ENCODE results near the gene C2CD5. TPM values are rescaled to one million over a fixed set of nuclear protein-coding genes. Genes with fewer than 3 reads are reported as not detected.

The C2CD5 gene
- total and polyA plus RNA-seq, 5 donors from 2014 or later: 12.8 to 40.0 (median 21.4) TPM

DNA sequence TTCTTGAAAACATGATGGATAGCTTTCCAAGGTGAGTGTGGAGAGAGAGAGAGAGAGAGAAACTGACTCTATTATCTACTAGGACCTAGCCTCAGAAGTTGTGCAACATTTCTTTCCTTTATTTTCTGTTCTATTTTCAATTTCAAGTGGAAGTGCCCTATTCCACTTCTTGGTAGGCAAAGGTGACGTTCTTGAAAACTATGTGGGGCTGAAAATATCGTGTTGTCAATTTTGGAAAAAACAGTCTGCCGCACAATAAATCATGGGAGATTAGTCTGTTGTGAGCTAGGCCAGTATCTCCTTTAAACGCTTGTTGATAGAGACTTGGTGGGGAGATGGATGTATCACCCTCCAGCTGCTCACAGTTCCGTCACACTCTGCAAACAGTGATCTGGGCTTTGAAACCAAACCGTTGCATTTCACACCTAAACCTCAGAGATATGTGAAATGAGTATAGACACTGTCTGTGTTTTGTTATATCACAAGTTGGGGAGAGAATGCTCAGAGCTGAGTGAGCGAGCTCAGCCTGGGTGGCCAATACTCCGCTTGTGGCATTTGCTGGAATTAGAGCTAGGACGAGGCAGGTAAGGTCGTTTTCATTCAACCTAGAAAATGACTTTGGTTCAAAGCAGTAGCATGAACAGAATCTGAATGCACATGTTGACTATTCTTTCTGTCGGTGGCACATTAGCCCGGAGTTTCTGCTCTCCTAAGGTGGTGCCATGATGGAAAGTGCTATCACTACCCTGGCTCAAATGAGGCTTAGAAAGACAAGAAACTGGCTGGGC lies 134.8 kb downstream of the C2CD5 start:
- ATAC-seq (ENCODE audit: low read depth in 2 of 2): peak; percentile 82 to 88
- H3K27me3 Mint-ChIP-seq: no peaks in the 10 kb centered on the region
- H3K4me3 ChIP-seq (ENCODE audit: low read depth, low read length): peak overlapping the region; percentile 60
- peaks cover 0 to 2% (median 0%) of the 10 kb centered on the region in 7 donors for H3K9me3 Mint-ChIP-seq
- H3K36me3 ChIP-seq (ENCODE audit: control insufficient read depth, insufficient read depth, low read length): no peaks in the 10 kb centered on the region
- peak in 2 of 3 donors; percentile 63 to 71 for DNase-seq
- peaks cover 19% of the 10 kb centered on the region for H3K4me1 ChIP-seq (ENCODE audit: control insufficient read depth, insufficient read depth, low read length, poor library complexity, severe bottlenecking)
- H3K27me3 ChIP-seq (ENCODE audit: control insufficient read depth, insufficient read depth, low read length): no peaks in the 10 kb centered on the region
- no peaks in the 10 kb centered on the region for H3K36me3 Mint-ChIP-seq
- H3K9me3 ChIP-seq (ENCODE audit: control insufficient read depth in 2 of 2, low read length in 2 of 2): no peaks in the 10 kb centered on the region
- H3K4me1 Mint-ChIP-seq: peaks cover 5 to 30% (median 25%) of the 10 kb centered on the region in 4 donors
- peak overlapping the region; percentile 56 to 89 (median 77) for H3K27ac Mint-ChIP-seq
- peak overlapping the region; percentile 71 for H3K27ac ChIP-seq (ENCODE audit: insufficient read depth, low read length, poor library complexity, severe bottlenecking)
- H3K4me3 Mint-ChIP-seq: peak overlapping the region; percentile 67 to 82 (median 80)

DNA sequence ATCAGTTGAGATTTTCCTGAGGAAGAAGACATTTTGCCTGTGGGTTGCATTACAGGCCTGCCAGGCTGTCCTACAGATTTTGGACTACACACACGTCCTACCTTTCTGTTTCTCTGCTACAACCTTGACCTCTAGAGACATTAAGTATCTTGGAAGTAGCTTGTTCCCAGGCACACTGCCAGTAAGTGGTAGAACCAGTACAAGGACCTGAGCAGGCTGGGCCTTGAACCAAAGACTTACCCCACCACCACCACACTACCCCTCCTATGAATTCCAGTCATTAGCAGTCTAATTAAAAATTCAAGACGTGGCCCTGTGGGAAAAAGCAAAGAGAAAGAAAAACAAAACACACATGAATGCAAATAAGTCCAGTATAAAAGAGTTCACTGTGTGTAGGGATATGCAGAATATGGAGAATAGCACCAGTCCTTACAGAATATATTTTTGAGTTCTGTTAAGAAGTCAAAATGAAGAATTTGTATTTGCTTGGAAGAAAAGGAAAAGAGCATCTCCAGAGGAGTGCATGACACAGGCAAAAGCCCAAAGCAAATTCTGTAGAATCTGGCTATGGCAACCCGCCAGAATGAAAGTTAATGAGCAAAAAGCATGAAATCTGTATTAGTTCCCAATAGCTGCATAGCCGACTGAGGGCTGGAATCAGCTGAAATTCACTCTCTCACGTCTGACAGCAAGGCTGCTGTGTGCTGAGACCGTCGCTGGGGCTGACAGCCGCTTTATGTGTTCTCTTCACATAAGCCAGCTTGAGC lies 135.5 kb downstream of the C2CD5 start:
- Histone ChIP-seq H3K9me3 (ENCODE audit: control insufficient read depth in 2 of 2, low read length in 2 of 2) (no peaks in the 10 kb centered on the region), H3K4me3 (ENCODE audit: low read depth, low read length) (peak overlapping the region; percentile 60), H3K27ac (ENCODE audit: insufficient read depth, low read length, poor library complexity, severe bottlenecking) (peak overlapping the region; percentile 71), H3K4me1 (ENCODE audit: control insufficient read depth, insufficient read depth, low read length, poor library complexity, severe bottlenecking) (peaks cover 19% of the 10 kb centered on the region), H3K36me3 (ENCODE audit: control insufficient read depth, insufficient read depth, low read length) (no peaks in the 10 kb centered on the region), H3K27me3 (ENCODE audit: control insufficient read depth, insufficient read depth, low read length) (no peaks in the 10 kb centered on the region)
- peaks cover 0 to 2% (median 0%) of the 10 kb centered on the region in 7 donors for H3K9me3 Mint-ChIP-seq
- peaks cover 5 to 30% (median 25%) of the 10 kb centered on the region in 4 donors for H3K4me1 Mint-ChIP-seq
- H3K36me3 Mint-ChIP-seq: no peaks in the 10 kb centered on the region
- H3K4me3 Mint-ChIP-seq: peak overlapping the region; percentile 67 to 82 (median 80)
- ATAC-seq (ENCODE audit: low read depth in 2 of 2): no peak
- peak overlapping the region; percentile 56 to 89 (median 77) for H3K27ac Mint-ChIP-seq
- H3K27me3 Mint-ChIP-seq: no peaks in the 10 kb centered on the region
- DNase-seq: no peak

DNA sequence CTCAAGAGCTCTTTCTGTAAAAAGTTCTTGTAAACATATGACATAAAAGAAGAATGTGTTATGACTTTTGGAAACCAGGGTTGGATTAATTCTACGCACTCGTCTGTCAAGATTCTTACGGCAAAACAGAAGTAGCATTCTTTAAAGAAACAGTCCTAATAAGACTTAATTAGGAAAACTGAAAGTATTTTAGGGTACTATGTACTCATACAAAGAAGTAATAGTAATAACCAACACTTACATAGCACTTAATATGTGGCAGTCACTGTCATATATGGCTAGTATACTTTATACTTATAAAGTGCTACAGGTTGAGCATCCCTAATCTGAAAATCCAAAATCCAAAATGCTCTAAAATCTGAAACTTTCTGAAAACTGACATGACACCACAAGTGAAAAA lies 136.9 kb downstream of the C2CD5 start:
- H3K27me3 Mint-ChIP-seq: no peaks in the 10 kb centered on the region

DNA sequence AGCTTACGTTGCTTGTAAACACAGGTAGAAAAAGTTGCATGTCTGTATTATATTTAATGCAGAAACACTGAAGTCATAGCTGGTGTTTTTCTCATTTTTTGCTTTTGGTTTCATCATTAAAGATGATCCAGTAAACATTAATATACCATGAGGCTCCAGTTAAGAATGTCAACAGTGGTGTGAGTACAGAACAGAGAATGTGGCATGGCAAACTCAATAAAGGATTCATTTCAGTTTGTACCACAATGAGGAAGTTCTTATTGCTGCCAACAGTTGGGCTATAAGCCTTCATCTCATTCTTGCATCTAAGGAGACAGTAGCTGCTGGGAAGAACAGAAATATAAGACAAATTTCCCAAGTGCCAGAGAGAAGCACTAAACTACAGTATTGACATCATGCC lies 137.7 kb downstream of the C2CD5 start:
- H3K36me3 ChIP-seq (ENCODE audit: control insufficient read depth, insufficient read depth, low read length): no peaks in the 10 kb centered on the region
- Mint-ChIP-seq H3K4me1 (peaks cover 5 to 30% (median 24%) of the 10 kb centered on the region in 4 donors), H3K4me3 (no peak overlapping the region), H3K27ac (peak overlapping the region in 2 of 3 donors; percentile 15 to 50), H3K27me3 (no peaks in the 10 kb centered on the region), H3K9me3 (peaks cover 0 to 8% (median 0%) of the 10 kb centered on the region in 7 donors), H3K36me3 (no peaks in the 10 kb centered on the region)
- H3K9me3 ChIP-seq (ENCODE audit: control insufficient read depth in 2 of 2, low read length in 2 of 2): no peaks in the 10 kb centered on the region
- H3K4me1 ChIP-seq (ENCODE audit: control insufficient read depth, insufficient read depth, low read length, poor library complexity, severe bottlenecking): peaks cover 19% of the 10 kb centered on the region
- DNase-seq: no peak
- no peaks in the 10 kb centered on the region for H3K27me3 ChIP-seq (ENCODE audit: control insufficient read depth, insufficient read depth, low read length)
- no peak for ATAC-seq (ENCODE audit: low read depth in 2 of 2)
- H3K4me3 ChIP-seq (ENCODE audit: low read depth, low read length): peak overlapping the region; percentile 4
- peak overlapping the region; percentile 14 for H3K27ac ChIP-seq (ENCODE audit: insufficient read depth, low read length, poor library complexity, severe bottlenecking)

More for the DNA sequence above, 136.9 kb downstream of the C2CD5 start:
- ATAC-seq (ENCODE audit: low read depth in 2 of 2) (no peak), DNase-seq (no peak)
- Histone ChIP-seq H3K36me3 (ENCODE audit: control insufficient read depth, insufficient read depth, low read length) (no peaks in the 10 kb centered on the region), H3K9me3 (ENCODE audit: control insufficient read depth in 2 of 2, low read length in 2 of 2) (no peaks in the 10 kb centered on the region), H3K27me3 (ENCODE audit: control insufficient read depth, insufficient read depth, low read length) (no peaks in the 10 kb centered on the region), H3K4me1 (ENCODE audit: control insufficient read depth, insufficient read depth, low read length, poor library complexity, severe bottlenecking) (peaks cover 19% of the 10 kb centered on the region), H3K27ac (ENCODE audit: insufficient read depth, low read length, poor library complexity, severe bottlenecking) (peak overlapping the region; percentile 14), H3K4me3 (ENCODE audit: low read depth, low read length) (peak overlapping the region; percentile 4)
- peaks cover 0 to 8% (median 0%) of the 10 kb centered on the region in 7 donors for H3K9me3 Mint-ChIP-seq
- peak overlapping the region in 2 of 4 donors; percentile 33 to 39 for H3K4me3 Mint-ChIP-seq
- H3K27ac Mint-ChIP-seq: peak overlapping the region; percentile 37 to 70 (median 47)
- no peaks in the 10 kb centered on the region for H3K36me3 Mint-ChIP-seq
- peaks cover 5 to 30% (median 24%) of the 10 kb centered on the region in 4 donors for H3K4me1 Mint-ChIP-seq

DNA sequence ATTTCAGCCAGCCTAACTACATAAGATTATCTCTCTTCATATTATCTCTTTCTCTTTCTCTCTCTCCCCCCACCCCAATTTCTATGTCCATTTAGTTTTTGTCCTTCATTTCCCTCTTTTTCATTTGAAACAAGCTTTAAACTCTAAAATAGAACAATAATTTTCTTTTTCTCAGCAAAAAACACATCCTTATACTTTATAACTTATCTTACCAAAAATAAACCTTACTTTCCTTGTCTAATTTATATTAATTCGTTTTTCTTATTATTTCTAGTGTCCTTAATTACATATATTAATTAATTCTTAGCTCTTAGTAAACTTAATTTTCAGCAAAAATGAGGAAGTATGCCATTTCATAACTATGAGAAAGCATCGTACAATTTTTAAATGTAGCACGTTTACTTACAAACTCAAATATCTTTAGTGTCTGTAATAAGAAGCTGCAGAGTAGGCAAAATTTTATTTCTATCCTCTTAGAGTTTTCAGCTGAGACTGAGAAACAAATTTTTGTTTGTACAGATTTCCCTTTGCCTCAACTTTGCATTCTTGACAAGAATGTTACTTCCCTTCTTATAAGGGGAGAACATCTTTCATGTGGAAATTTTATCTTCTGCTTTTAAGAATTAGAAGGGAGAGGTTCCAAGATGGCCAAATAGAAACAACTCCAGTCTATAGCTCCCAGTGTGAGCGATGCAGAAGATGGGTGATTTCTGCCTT lies 144.7 kb downstream of the C2CD5 start:
- H3K4me3 Mint-ChIP-seq: peak overlapping the region in 1 of 4 donors; percentile 28
- no peaks in the 10 kb centered on the region for H3K27me3 Mint-ChIP-seq
- ATAC-seq (ENCODE audit: low read depth in 2 of 2): no peak
- Histone ChIP-seq H3K27me3 (ENCODE audit: control insufficient read depth, insufficient read depth, low read length) (no peaks in the 10 kb centered on the region), H3K4me3 (ENCODE audit: low read depth, low read length) (no peak overlapping the region), H3K4me1 (ENCODE audit: control insufficient read depth, insufficient read depth, low read length, poor library complexity, severe bottlenecking) (peaks cover 42% of the 10 kb centered on the region), H3K27ac (ENCODE audit: insufficient read depth, low read length, poor library complexity, severe bottlenecking) (no peak overlapping the region), H3K36me3 (ENCODE audit: control insufficient read depth, insufficient read depth, low read length) (no peaks in the 10 kb centered on the region), H3K9me3 (ENCODE audit: control insufficient read depth in 2 of 2, low read length in 2 of 2) (no peaks in the 10 kb centered on the region)
- peak overlapping the region in 1 of 3 donors; percentile 90 for H3K27ac Mint-ChIP-seq
- H3K4me1 Mint-ChIP-seq: peaks cover 22 to 47% (median 37%) of the 10 kb centered on the region in 4 donors
- no peaks in the 10 kb centered on the region for H3K36me3 Mint-ChIP-seq
- DNase-seq: no peak
- H3K9me3 Mint-ChIP-seq: peaks cover 0 to 14% (median 1%) of the 10 kb centered on the region in 7 donors

Other genes starting within 250 kb of the C2CD5 start
- gene ST8SIA1, start 209.8 kb downstream of the C2CD5 start, total RNA-seq: 39.4 TPM
- gene ST8SIA1, start 209.8 kb downstream of the C2CD5 start, polyA plus RNA-seq: 1 to 10 TPM; 1.2 to 5.3 (median 2.9) TPM
- 64.4 TPM for gene ETNK1, start 80.6 kb upstream of the C2CD5 start, total RNA-seq
- gene ETNK1, start 80.6 kb upstream of the C2CD5 start, polyA plus RNA-seq: 10 to 100 TPM; 20.9 to 24.7 (median 21.6) TPM

Data from CD4-positive, CD25-positive, alpha-beta regulatory T cell (primary cell).